Activated CD4-positive, alpha-beta T cell treated with anti-CD3 and anti-CD28 coated beads, Interleukin-2, amount 50 U/mL, for 48 hours (primary cell): ENCODE data around the gene HYAL2.
A peak's percentile ranks its signal among the peaks of the same experiment; 100 is the strongest.

Experiments
- DNase-seq, 2 experiments: peaks; one replicate each; pipeline ENCODE4 v3.0.0-alpha.2; 2020

Gene HYAL2

GRCh38 chr3:50350213-50350526 is 27.6 kb upstream of the HYAL2 start:
- no peak for DNase-seq

- DNase-seq = peak; percentile 71 to 79
Observed at GRCh38 chr3:50347187-50347813, 24.8 kb upstream of the HYAL2 start.

DNA sequence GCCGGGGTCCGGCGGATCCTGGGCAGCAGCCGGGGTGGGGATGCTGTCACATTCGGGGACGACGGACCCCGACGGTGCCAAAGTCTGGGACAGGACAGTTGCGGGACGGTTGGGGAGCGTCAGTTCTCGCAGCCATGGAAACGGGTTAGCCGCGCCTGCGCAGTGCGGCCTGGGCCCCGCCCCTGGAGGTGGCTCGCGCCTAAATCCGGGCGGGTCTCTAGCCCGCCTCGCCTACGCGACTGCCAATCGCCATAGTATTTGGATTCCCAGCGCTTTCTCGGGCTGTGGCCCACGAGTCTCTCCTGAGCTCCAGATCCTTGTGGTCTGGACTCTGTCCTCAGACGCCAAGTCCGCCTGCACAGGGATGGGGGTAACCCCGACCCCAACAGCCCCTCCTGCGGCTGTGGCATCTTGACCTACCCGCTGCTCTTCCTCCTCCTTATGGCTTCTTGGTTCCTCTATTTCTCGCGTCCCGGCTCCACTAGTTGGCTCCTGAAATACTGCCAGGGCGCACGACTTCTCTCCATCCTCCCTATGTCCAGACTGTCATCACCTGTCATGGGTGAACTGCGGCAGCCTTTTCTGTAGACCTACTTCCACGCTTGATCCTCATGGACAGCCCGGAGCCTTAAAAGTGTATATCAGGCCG is 23.2 kb upstream of the HYAL2 start, which contains the start of gene ZMYND10:
Gene ZMYND10, minus strand, starts transcription at position 147 of the 649 bp plus-strand sequence. CDS start 153 bp downstream, outside the sequence.
- DNase-seq = peak; percentile 79 to 85

- DNase-seq = no peak
Observed at GRCh38 chr3:50345008-50345407, 22.5 kb upstream of the HYAL2 start.

- no peak for DNase-seq
Observed at GRCh38 chr3:50342813-50343633, 20.5 kb upstream of the HYAL2 start.

DNA sequence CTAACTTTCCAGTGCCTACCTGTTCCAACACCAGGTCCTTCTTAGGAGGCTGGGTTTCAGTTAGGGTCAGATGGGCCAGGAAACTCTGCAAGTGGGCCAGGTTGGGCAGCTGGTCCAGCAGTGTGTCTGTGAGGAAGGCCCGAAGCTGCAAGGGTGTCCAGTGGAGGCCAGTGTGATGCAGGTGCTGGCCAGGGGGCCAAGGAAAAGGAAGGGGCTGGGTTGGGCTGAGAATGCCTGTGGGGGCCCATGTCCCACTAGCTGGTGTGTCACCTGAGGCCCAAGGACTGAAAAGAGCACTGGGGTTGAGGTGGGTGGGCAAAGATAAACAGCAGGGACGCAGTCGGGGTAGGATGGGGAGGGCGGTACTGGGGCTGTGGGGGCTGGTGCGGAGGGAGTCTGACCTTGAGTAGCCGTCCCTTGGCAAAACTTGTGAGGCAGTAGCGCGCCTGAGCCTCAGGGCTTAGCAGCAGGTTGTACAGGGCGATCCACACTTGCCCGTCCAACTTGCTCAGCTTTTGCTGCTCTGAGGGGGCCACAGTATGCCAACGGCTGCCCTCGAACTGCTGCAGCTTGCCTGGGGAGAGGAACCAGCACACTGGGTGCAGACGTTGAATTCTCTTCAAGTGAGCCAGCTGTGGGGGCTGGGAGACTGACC is 19.6 kb upstream of the HYAL2 start:
- no peak for DNase-seq

GRCh38 chr3:50341537-50341936 is 19.0 kb upstream of the HYAL2 start:
- no peak for DNase-seq

DNA sequence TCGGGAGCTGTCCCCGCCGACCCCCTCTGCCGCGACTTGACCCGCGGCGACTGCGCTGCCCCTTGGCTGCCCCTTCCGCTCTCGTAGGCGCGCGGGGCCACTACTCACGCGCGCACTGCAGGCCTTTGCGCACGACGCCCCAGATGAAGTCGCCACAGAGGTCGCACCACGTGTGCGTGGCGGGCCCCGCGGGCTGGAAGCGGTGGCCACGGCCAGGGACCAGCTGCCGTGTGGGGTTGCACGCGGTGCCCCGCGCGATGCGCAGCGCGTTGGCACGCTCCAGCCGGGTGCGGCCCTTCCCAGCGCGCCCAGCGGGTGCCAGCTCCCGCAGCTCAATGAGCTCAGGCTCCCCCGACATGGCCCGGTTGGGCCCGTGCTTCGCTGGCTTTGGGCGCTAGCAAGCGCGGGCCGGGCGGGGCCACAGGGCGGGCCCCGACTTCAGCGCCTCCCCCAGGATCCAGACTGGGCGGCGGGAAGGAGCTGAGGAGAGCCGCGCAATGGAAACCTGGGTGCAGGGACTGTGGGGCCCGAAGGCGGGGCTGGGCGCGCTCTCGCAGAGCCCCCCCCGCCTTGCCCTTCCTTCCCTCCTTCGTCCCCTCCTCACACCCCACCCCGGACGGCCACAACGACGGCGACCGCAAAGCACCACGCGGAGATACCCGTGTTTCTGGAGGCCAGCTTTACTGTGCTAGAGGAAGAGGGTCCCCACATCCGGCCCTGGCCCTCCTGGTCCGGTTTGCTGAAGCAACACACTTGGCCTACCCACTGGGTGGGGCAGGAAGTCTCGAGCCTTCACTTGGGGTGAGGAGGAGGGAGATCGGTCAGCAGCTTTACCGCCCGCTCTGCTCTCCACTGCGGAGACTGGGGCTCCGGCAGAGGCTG is 18.1 kb upstream of the HYAL2 start, which contains the start of gene RASSF1:
Gene RASSF1, minus strand, starts transcription at position 389 of the 882 bp plus-strand sequence. Its CDS starts 31 bp downstream, at position 358.
- DNase-seq = peak; percentile 78 to 86

DNA sequence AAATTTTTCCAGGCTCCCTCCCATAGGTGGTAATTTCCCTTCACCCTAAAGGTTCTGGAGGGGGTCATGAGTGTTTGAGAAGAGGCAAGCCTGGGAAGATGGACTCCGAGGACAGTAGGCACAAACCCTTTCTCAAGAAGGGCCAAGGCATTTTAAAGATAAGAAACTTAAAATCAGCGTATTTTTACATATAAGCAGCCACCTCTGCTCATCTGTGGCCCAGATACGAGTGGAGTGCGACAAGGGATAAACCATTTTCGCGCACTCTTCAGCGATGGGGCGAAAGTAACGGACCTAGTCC is 17.6 kb upstream of the HYAL2 start:
- DNase-seq = no peak

DNA sequence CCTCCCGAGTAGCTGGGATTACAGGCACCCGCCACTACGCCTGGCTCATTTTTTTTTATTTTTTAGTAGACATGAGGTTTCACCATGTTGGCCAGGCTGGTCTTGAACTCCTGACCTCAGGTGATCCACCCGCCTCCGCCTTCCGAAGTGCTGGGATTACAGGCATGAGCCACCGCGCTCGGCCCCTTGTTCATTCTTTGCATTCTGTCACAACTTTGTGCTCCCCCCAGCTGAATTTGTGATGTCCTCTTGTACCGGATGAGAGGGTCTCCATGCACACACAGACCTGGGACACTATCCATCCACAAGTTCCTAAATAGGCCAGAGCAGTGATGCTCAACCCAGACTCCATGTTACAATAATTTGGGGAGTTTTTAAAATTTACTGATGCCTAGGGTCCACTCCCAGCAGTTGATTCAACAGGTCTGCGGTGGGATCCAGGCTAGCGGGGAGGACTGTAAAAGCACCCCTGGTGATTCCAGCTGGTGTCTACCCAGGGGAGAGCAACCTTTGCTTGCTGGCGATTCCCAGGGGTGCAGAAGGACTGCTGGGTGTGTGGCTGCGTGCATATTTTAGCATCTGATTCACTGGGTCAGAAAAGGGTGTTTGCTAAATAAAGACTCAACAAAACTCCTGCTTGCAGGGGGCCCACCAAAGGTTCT is 17.1 kb upstream of the HYAL2 start:
- no peak for DNase-seq

- DNase-seq = no peak
Observed at GRCh38 chr3:50338965-50339364, 16.4 kb upstream of the HYAL2 start.

- peak; percentile 98 to 99 for DNase-seq
Observed at GRCh38 chr3:50337175-50337861, 14.8 kb upstream of the HYAL2 start.

- DNase-seq = no peak
Observed at GRCh38 chr3:50336452-50337174, 14.1 kb upstream of the HYAL2 start.

DNA sequence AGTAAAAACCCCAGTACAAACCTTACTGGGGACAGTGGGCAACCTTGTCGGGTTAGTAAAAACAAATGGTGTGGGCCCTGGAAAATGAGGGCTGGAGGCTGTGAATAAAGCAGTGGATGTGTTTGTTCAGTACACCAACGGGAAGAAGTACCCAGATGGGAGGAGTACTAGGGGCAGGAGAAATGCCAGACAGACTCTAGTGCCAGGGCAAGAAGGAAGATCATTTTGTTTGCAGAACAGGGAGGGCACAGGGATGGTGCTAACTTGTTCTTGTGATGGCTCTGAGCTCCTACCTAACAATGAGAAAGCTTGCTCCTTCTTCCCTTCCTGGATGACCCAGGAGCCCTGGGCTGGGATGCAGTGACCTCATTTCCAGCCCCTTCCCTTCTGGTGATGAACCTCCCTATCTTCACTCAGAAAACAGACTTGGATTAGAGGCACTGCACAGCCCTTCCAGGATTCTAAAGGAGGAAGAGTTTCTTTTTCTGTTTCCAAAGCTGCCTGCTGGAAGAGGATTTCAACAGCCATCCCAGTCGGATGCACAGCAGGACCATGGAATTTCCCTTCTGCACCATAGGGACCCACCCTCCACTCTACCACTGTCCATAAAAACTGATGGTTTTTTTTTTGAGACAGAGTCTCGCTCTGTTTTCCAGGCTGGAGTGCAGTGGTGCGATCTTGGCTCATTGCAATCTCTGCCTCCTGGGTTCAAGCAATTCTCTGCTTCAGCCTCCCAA is 12.0 kb upstream of the HYAL2 start:
- DNase-seq = no peak

DNA sequence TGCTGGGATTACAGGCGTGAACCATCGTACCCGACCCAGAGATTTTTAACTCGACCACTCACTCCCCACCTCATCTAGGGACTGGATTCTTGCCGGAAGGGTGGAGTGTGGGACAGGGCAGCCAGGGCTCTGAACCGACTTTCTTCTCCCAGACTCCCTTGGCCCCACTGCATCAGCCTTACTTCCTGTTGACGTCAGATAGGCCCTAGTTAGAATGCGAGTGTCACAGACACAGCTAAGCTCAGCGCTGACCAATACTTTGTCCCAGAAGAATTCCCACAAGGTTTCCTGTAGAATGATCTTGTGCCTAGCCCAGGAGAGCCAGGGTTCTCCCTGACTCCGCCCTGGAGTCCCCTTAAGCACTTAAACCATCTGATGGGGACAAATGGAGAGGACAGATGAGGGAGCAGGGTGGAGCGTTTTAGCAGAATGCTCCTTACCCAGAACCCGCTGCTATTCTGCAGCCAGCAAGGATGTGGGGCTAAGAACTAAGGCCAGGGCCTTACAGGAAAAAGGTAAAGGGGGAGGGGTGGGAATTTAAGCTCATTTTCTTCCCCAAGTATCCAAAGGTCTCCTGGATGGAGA is 11.3 kb upstream of the HYAL2 start:
- DNase-seq = no peak

GRCh38 chr3:50331364-50331907 is 8.9 kb upstream of the HYAL2 start:
- DNase-seq = no peak

GRCh38 chr3:50330330-50330729 is 7.8 kb upstream of the HYAL2 start:
- no peak for DNase-seq

GRCh38 chr3:50327943-50328691 is 5.6 kb upstream of the HYAL2 start, which contains the start of gene TUSC2:
TUSC2 (minus strand) TSS chr3:50328223; CDS start chr3:50328099, 124 bp downstream.
- peak; percentile 96 to 97 for DNase-seq
